NCI-H1930 (cell line): Measurements from ENCODE around the gene SYNGR3.

Source experiments
- DNase-seq, 2 experiments: peaks; one replicate each; lab custom pipeline; 2025; lab: John Stamatoyannopoulos, UW

Gene SYNGR3

DNA sequence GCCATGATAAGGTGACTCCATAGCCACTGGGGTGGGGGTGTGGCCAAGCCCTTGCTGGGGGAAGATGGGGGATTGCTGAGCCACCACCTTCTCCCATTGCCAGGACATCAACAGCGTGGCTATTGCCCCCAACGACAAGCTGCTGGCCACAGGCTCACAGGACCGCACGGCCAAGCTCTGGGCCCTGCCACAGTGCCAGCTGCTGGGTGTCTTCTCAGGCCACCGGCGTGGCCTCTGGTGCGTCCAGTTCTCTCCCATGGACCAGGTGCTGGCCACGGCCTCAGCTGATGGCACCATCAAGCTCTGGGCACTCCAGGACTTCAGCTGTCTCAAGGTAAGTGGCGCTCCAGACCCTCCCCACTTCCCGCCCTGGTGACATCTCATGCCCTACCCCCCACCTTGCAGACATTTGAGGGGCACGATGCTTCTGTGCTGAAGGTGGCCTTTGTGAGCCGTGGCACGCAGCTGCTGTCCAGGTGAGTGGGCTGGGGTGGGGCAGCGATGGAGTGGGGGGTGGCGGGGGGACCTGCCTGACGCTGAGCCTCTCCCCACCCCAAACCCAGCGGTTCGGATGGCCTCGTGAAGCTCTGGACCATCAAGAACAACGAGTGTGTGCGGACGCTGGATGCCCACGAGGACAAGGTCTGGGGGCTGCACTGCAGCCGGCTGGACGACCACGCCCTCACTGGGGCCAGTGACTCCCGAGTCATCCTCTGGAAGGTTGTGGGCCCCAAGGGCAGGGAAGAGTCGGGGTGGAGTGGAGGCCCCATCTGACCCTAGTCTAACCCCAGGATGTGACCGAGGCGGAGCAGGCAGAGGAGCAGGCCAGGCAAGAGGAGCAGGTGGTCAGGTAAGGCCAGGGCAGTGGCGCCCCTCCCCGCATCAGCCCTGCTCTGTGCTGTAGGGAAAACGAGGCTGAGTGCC is 12.6 kb upstream of the SYNGR3 start:
- no peak for DNase-seq

DNA sequence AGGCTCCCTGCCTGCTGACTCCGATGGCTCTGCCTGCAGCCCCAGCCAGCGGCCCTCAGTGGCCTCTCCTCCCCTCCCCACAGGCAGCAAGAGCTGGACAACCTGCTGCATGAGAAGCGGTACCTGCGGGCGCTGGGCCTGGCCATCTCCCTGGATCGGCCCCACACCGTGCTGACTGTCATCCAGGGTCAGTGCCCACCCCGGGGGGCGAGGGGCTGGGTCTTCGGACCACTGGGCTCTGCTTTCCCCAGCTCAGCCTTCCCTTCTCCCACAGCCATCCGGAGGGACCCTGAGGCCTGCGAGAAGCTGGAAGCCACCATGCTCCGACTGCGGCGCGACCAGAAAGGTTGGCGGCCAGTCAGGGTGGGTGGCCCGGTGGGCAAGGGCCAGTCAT is 11.9 kb upstream of the SYNGR3 start:
- DNase-seq: no peak

DNA sequence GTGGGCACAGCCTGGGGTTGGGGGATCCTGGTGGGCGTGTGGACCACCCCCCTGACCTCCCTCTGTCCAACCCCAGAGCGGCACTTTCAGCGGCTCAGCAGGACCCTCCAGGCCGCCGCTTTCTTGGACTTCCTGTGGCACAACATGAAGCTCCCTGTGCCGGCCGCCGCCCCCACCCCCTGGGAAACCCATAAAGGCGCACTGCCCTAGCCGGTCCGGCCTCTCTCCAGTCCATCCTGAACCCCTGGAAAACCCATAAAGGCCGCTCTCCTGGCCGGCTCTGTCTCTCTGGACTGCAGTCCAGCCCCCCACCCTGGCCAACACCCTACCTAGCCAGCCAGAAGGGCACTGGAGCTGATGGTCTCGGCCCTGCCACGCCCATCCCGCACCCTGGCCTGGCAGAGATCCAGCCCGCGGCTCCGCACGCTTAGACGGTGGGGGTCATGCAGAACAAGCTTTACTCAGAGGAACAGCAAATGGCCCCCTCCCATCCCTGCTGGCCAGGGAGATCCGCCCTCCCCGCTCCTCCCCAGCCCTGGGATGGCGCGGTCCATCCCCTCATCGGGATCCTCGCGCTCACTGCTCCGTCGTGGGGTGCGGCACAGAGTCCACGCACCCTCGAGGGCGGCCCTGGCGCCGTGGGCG is 11.2 kb upstream of the SYNGR3 start:
- no peak for DNase-seq

DNA sequence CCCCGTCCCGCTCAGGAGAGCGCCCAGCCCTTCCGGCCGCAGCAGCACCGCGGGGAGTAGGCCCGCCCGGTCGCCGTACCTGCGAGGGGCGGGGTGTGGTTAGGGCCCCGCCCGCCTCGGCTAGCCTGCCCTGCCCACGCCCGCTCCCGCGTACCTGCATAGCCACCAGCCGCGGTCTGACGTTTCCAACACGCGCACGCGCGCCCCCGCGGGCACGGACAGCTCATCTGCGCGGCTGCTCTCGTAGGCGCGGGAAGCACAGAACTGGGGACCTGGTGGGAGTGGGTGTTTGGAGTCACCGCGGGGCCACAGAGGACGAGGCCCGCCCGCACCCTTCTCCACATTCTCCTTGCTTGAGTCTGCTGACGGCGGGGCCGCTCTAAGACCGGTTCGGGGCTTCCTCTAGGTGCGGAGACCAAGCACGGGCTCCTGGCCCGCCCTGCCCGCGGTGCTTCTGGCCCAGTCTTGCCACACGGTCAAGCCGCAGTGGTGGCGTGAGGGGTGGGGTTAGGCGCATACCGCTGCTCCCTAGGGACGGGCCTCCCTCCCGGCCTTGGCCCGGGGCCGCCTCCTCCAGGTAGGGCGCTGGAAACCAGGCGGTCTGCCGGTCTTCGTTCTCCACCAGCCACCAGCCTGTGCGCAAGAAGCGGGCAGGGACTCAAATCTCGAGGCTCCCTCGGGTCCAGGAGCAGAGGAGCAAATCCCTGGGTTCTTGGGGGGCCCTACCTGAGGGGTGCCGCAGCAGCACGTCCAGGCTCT is 10.3 kb upstream of the SYNGR3 start:
- peak; percentile 57 to 60 for DNase-seq

DNA sequence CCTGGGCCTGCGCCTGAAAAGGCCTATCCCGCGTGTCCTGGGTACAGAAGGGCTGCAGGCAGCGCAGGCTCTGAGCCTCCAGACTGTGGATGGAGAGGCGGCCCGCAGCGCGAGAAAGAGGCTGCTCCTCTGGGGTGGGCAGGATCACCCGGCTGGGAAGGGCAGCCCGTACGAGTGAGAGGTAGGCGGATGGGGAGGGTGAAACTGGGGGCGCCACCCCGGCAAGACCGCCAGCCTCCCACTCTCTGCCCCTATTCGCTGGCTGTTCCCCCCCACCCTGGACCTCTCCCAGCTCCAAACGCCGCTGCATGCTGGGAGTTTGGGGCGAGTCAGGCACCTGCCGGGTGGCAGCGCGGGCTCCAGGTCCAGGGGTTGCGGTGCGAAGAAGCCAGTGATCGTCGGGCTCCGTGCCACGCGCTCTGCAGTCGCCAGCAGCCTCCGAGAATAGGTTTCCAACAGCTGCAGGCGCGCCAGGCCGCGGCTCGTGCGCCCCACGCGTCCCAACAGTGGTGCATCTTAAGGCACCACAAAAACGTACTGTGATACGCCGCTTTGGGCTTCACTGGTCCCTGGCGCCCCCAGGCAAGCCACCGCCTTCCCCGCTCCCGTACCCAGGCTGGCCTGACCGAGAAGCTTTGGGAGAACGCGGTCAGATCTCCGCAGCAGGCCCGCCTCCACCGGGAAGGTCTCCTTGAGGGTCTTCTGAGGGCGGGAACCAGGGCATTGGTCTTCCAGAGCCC is 9.6 kb upstream of the SYNGR3 start:
- DNase-seq: no peak

DNA sequence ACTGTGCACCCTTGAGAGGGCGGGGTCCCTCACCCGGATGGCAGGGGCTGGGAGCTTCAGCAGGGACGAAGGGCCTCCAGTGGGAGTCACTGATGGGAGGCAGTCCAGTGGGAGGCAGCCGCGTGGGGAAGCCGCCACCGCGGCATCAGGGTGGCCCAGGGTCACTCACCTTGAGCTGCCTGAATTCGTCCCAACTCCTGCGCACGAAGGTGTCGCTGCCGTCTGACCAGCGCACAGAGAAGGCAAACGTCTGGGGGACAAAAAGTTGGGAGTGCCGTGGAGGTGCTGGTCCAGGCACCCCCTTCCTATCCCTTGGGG is 9.0 kb upstream of the SYNGR3 start:
- DNase-seq: no peak

DNA sequence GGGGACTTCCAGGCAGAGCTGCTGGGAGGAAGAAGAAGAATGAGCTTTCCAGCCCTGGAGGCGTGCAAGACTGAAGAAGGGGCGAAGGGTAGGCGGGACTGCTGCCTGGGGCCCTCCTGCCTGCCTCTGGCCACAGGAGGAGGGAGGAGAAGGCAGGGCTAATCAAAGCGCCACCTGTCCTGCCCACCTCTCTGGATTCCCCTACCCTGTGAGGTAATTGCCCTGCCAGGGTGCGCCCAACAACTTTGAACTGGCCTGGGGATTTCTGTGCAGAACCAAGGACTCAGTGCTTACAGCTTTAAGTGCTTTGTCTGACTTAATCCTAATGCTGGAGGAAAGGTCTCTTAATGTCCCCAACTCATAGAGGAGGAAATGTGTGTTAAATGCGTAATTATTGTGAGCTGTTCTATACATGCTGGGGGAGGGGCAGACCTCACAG is 8.4 kb upstream of the SYNGR3 start, which contains the start of gene NOXO1:
TSS of gene NOXO1 (minus strand) at position 72 of the 439 bp plus-strand sequence. CDS start 290 bp downstream, outside the sequence.
- no peak for DNase-seq

DNA sequence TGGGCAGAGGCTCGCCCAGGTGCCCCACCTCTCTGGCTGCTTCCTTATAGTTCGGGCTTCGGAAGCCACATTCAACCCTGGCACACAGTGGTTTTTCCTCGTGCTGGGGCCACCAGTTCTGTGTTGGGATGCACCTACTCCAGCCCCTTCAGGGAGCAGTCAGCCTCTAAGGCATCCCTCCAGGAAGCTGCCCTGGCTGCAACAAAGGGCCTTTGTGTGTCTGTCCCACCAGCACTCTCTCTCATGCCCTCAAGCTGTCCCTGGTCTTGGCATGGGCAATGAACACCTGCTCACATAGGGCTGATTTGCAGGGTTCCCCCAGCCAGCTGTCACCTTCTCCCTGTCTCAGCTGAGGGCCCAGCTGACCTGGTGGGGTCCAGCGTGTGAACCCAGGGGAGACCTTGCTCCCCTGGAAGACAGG is 7.7 kb upstream of the SYNGR3 start:
- DNase-seq: no peak

DNA sequence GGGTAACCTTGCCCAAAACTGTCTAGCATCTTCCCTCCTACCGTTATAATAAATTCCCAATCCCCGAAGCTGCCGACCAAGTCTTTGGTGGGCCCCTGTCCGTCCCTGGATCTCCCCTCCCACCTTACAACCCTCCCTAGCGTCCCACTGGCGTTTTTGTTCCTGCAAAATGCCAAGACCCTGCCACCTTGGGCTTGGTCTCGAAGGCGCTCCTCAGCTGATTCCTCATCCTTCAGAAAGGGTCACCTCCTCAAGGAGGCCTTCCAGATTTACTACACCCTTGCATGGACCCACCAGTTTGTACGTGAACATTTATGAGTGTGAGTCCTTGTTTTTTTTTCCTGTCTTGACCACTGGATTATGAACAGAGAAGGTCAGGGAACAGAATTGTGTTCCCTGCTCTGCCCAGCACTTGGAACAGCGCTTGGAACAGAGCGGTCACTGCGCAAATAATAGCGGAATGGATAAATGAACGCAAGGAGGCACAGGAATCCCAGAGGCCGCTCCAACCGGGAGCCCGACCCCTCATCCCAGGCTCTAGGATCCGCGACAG is 6.7 kb upstream of the SYNGR3 start:
- DNase-seq: no peak

DNA sequence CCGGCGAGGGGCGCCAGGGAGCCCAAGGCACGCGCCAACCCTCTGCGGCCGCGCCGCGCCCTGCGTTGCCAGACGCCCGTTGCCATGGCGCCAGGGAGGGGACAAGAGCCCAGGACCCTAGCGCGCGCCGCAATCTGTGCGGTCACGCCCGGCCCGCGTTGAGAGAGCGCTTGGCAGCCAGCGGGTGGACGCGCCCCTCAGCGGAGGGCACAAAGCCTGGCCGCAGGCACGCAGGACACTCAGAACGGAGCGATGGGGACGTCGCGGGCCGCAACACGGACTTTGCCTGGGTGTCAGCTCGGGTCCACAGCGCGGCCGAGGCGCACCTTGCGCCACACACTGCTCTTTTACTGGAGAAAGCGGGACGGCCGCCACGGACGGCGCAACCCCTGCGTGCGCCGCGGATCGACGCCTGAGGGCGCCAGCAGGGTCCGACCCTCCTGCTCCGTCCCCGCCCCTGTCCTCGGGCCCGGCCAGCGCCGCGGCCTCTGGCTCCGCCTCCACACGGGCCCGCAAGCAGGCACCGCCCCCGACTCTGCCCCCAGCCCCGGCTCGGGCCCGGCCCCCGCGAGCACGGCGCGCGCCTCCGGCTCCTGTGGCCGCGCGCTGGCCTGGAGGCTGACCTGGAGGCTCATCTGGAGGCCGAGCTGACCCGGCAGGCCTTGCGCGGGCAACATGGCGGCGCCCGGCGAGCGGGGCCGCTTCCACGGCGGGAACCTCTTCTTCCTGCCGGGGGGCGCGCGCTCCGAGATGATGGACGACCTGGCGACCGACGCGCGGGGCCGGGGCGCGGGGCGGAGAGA is 6.0 kb upstream of the SYNGR3 start, which contains the start of gene GFER:
TSS of gene GFER (plus strand) at position 650 of the 803 bp plus-strand sequence. CDS start at position 676, 26 bp downstream.
- peak; percentile 94 to 95 for DNase-seq

DNA sequence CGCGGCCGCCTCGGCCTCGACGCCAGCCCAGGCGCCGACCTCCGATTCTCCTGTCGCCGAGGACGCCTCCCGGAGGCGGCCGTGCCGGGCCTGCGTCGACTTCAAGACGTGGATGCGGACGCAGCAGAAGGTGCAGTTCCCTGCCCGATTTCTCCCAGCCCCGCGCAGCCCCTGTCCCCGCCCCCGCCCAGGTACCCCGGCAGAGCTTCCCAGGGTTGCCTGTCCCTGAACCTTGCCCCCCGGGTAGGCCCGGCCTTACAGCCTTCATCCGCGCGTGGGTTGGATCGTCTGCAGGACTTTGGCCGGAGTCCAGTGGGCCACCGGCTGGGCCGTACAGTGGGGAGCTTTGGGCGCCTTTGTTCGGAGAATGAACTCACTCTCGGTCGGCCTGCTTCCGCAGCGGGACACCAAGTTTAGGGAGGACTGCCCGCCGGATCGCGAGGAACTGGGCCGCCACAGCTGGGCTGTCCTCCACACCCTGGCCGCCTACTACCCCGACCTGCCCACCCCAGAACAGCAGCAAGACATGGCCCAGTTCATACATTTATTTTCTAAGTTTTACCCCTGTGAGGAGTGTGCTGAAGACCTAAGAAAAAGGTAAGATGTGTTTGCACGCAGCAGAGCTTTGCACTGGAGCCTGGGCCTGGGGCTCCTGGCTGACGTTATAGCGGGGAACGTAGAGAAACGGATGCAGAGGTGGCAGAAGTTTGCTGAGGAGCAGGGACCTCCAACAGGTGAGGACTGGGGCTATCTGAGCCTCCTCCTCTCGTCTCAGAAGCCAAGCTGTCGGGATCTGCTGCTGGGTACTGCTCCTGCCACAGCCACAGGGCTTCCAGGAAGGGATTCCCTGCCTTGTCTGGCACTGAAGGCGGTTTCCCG is 5.2 kb upstream of the SYNGR3 start:
- DNase-seq: no peak

DNA sequence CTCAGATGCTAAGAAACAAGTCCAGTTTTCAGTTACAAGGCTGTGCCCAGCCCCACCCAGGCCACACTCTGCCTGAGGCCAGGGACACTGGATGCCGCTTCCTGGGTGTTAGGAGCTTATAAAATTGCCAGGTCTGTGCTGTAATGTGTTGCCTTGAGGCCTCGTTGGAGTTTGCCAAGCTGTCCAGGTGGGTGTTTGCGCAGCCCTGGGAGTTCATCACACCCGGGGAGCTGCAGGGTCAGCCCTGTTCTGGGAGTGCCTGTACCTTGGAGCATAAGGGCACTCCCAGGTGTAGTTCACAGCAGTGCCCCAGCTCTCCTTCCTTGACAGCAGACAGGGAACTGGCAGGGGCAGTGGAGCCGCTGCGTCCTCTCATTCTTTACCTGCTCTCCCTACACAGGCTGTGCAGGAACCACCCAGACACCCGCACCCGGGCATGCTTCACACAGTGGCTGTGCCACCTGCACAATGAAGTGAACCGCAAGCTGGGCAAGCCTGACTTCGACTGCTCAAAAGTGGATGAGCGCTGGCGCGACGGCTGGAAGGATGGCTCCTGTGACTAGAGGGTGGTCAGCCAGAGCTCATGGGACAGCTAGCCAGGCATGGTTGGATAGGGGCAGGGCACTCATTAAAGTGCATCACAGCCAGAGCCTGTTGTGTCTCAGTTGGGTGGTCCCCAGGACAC is 4.2 kb upstream of the SYNGR3 start:
- no peak for DNase-seq

DNA sequence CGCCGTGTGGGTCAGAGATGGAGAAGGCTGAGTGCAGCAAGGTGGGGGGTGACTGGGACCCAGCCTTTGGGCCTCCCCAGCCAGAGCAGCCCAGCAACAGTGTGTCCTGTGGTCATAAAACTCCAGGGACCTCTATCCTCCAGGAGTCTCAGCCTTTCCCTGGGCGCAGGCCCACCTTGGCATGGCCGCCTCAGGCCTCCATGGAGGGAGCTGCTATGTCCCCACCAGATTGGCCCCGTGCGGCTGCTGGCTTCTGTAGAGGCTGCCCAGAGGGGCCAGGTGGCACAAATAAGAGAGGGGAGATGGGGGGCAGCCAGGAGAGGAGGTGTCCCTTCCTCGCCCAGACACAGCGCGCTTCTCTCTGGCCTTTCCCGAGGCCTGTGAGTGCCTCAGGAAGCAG is 2.6 kb upstream of the SYNGR3 start:
- DNase-seq: no peak

DNA sequence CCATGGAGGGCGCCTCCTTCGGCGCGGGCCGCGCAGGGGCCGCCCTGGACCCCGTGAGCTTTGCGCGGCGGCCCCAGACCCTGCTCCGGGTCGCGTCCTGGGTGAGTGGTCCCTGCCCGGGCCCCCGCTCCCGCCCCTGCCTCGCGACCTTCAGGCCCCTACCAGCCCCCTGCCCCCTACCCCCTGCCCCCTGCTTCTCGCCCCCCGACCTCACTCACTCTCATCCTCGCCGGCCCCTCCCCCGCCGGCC is 256 bp downstream of the SYNGR3 start:
- no peak for DNase-seq

DNA sequence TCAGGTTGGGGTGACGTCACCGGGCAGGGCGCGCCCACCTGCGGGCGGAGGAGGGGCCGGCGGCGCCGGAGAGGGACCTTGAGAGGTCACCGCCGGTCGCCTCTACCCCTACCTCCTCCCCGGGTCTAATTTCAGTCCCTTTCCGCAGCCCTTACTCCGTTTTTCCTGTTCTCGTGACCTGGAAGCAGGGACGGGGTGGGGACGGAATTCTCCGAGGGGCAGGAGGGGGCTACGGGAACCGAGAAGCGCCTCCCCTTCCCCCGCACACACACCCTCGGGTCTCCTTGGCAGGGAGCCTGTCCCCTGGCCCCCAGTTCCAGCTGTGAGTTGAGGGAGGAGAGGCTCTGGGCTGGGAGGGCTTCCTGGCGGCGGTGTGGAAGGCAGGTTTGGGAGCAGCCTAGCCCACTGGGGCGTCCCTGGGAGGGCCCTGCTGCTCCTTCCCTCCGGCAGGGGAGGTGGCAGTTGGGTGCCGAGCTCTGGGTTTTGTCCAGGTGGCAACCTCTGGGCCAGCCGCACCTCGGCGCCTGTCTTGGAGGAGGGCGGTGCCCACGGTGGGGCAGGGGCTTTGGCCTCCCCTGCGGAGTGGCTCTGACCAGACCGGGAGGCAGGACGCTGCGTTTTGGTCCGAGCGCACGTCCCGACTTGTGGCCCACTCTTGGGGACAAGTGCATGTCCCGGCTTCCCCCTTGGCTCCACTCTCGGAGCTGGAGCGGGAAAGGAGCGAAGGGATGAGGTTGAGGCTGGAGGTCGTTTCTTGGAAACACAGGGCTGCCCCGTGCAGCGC is 773 bp downstream of the SYNGR3 start:
- peak; percentile 64 to 72 for DNase-seq

DNA sequence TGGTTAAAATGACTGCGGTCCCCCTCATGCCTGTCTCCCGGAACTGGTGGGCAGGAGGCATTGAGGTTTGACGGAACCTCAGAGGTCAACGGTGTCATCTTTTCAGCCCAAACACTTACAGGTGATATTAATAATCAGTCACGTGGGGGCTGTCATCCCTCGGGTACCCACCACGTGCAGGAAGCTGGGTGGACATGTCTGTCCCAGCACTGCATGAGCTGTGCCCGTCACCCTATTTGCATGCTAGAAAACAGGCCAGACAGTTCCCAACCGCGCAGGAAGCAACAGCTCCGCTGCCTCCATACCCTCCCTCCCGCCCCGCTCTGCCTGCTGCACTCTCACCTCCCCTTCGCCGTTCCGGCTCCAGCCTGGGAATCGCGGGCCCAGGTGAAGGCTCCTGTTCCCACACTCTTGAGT is 1.4 kb downstream of the SYNGR3 start:
- DNase-seq: no peak

DNA sequence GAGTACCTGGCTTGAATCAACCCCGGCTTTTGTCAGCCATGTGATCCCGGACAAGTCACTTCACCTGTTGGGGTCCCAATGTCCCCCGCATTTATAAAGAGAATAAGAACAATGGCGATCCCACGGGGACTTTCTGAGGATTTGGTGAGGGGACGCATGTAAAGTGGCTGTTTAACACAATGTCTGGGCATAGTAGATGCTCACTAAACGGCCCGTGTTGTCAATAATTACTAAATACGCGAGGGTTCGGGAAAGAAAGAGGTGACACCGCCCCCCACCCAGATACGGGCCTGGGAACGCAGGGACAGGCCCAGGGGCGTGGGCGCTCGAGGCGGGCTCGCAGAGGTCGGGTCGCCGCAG is 1.8 kb downstream of the SYNGR3 start:
- no peak for DNase-seq

DNA sequence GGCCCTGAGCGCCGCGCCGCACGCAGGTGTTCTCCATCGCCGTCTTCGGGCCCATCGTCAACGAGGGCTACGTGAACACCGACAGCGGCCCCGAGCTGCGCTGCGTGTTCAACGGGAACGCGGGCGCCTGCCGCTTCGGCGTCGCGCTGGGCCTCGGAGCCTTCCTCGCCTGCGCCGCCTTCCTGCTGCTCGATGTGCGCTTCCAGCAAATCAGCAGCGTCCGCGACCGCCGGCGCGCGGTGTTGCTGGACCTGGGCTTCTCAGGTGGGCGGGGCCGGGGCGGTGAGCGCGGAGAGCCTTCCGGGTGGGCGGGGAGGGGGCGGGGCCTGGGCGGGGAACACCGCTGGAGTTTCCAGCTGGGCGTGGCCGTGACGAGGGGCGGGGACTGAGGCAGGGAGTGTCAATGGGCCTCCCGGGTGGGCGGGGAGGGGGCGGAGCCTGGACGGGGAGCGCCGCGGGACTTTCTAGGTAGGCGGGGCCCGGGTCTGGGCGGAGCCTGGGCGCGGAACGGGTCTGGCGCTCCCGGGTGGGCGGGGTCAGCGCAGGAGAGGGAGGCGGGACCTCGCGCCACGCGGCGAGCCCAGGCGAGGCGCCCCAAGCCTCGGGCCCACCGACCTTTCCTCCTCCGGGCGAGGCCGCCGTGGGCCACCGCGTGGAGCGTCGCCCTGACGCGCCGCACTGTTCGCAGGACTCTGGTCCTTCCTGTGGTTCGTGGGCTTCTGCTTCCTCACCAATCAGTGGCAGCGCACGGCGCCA is 2.4 kb downstream of the SYNGR3 start:
- no peak for DNase-seq
